Measurements from ENCODE around the gene CSF3R. TPM values are rescaled to one million over a fixed set of nuclear protein-coding genes. Genes with fewer than 3 reads are reported as not detected.

Gene CSF3R
- total RNA-seq, 1 donor from 2014 or later = not detected

GRCh38 chr1:36420836-36421317, 61.8 kb downstream of the CSF3R start:
- DNase-seq (ENCODE audit: low read depth in 2 of 2) = peak; percentile 80 to 86

- DNase-seq (ENCODE audit: low read depth in 2 of 2) = no peak
Observed at GRCh38 chr1:36420409-36420808, 62.3 kb downstream of the CSF3R start.

- no peak for DNase-seq (ENCODE audit: low read depth in 2 of 2)
Observed at GRCh38 chr1:36419569-36419968, 63.1 kb downstream of the CSF3R start.

- DNase-seq (ENCODE audit: low read depth in 2 of 2) = no peak
Observed at GRCh38 chr1:36419140-36419539, 63.6 kb downstream of the CSF3R start.

- no peak for DNase-seq (ENCODE audit: low read depth in 2 of 2)
Observed at GRCh38 chr1:36417931-36418330, 64.8 kb downstream of the CSF3R start.

Other genes with a start within 250 kb of the CSF3R start
- 0.44 and 0.99 TPM in 2 replicates for gene SH3D21, start 176.5 kb downstream of the CSF3R start, total RNA-seq
- gene EVA1B, start 159.3 kb downstream of the CSF3R start, total RNA-seq = 96.3 and 109 TPM in 2 replicates
- gene STK40, start 97.0 kb downstream of the CSF3R start, total RNA-seq = 11.3 and 21.6 TPM in 2 replicates
- 8.1 and 9.9 TPM in 2 replicates for gene LSM10, start 85.0 kb downstream of the CSF3R start, total RNA-seq
- 4.2 and 5.2 TPM in 2 replicates for gene OSCP1, start 32.5 kb downstream of the CSF3R start, total RNA-seq
- 69.5 and 70.4 TPM in 2 replicates for gene MRPS15, start 18.5 kb downstream of the CSF3R start, total RNA-seq

All from lung microvascular endothelial cell (primary cell).